Stimulated activated CD4-positive, alpha-beta T cell treated with anti-CD3 and anti-CD28 coated beads, Interleukin-2, amount 100 ng/mL, for 4 hours (primary cell): ENCODE data around the gene WNT8B.
A peak's percentile ranks its signal among the peaks of the same experiment; 100 is the strongest.

Experiments
- DNase-seq: peaks from one replicate; pipeline ENCODE4 v3.0.0-alpha.2; 2020; ENCODE audit warnings: low read depth

The WNT8B gene

GRCh38 chr10:100519311-100520051 is 56.7 kb downstream of the WNT8B start, which contains the start of gene SEC31B:
SEC31B (minus strand) TSS chr10:100519861; CDS start chr10:100516952, 2,909 bp downstream.
- DNase-seq = no peak

GRCh38 chr10:100520811-100521210 is 58.0 kb downstream of the WNT8B start:
- DNase-seq = no peak

- DNase-seq = no peak
These were observed 59.4 kb downstream of the WNT8B start for GRCh38 chr10:100522107-100522801.

GRCh38 chr10:100522945-100523344 is 60.1 kb downstream of the WNT8B start:
- no peak for DNase-seq

GRCh38 chr10:100524206-100524605 is 61.4 kb downstream of the WNT8B start:
- DNase-seq = no peak

GRCh38 chr10:100524638-100525037 is 61.8 kb downstream of the WNT8B start:
- DNase-seq = no peak

- DNase-seq = no peak
These were observed 65.5 kb downstream of the WNT8B start for GRCh38 chr10:100528123-100528886.

- DNase-seq = no peak
These were observed 66.2 kb downstream of the WNT8B start for GRCh38 chr10:100528921-100529474.

GRCh38 chr10:100529475-100530298 is 66.9 kb downstream of the WNT8B start, which contains the start of gene NDUFB8:
NDUFB8 (minus strand) TSS chr10:100529871; CDS start chr10:100529851, 20 bp downstream.
- peak; percentile 80 for DNase-seq

- DNase-seq = no peak
These were observed 69.0 kb downstream of the WNT8B start for GRCh38 chr10:100531761-100532160.
